GM18873 (cell line): ENCODE data around the gene TPRX1.

Source experiments
- ATAC-seq: cut with Tn5 transposase; IDR thresholded peaks from one replicate; pipeline ENCODE4 v1.9.1; 2021; ENCODE audit warnings: mild to moderate bottlenecking, moderate library complexity, moderate number of reproducible peaks; ENCODE audit not compliant: unreplicated experiment, low FRiP score

TPRX1 gene

GRCh38 chr19:47752440-47753211 is 51.7 kb downstream of the TPRX1 start:
- no peak for ATAC-seq
